ENCODE data around the gene EPB41L5.

GRCh38 chr2:120162716-120163115 lies 149.8 kb downstream of the EPB41L5 start:
- TF ChIP-seq CTCF (IDR thresholded peaks at IDR 0.05) (no peak), POLR2A (IDR thresholded peaks at IDR 0.05) (no peak), POLR2AphosphoS5 (IDR thresholded peaks at IDR 0.05) (no peak), EP300 (IDR thresholded peaks at IDR 0.05) (no peak)

Measured in upper lobe of left lung (tissue), 4 donors.